Kidney (tissue), 14 donors: Measurements from ENCODE around the gene GNS. TPM values are rescaled to one million over a fixed set of nuclear protein-coding genes. Genes with fewer than 3 reads are reported as not detected.

Experiments used
- DNase-seq, 5 donors: peaks; one replicate each; pipeline ENCODE4 v3.0.0-alpha.2; 2013 to 2020
- FAIRE-seq: peaks from 2 replicates; lab custom pipeline; 2012; peaks lifted over from hg19 to GRCh38; lab: Jason Lieb, UNC
- H3K27ac ChIP-seq, 2 donors: one replicate each; pipeline ENCODE4 v1.7.0; 2013; ENCODE audit warnings: low read depth in 2 of 2, low read length in 2 of 2, inconsistent platforms in 1 of 2
- H3K27me3 ChIP-seq: one replicate; pipeline ENCODE4 v1.7.1; 2013; ENCODE audit warnings: low read length, inconsistent platforms; ENCODE audit not compliant: control insufficient read depth, insufficient read depth
- H3K36me3 ChIP-seq, 3 donors: one replicate each; pipeline versions ENCODE4 v1.7.0 to v1.7.1; 2013; ENCODE audit warnings: low read length in 3 of 3, control low read depth in 1 of 3, inconsistent platforms in 1 of 3; ENCODE audit not compliant: insufficient read depth in 3 of 3, control insufficient read depth in 2 of 3
- H3K4me1 ChIP-seq, 3 donors: one replicate each; pipeline versions ENCODE4 v1.7.0 to v1.7.1; 2013; ENCODE audit warnings: low read length in 3 of 3, inconsistent platforms in 1 of 3, low read depth in 1 of 3; ENCODE audit not compliant: control insufficient read depth in 2 of 3, insufficient read depth in 2 of 3
- H3K4me3 ChIP-seq, 3 donors: one replicate each; pipeline versions ENCODE4 v1.7.0 to v1.8.1; 2013; ENCODE audit warnings: low read length in 3 of 3, control low read depth in 1 of 3, inconsistent platforms in 1 of 3
- H3K9ac ChIP-seq, 3 donors: one replicate each; pipeline versions ENCODE4 v1.7.0 to v1.7.1; 2013; ENCODE audit warnings: low read length in 3 of 3, control low read depth in 1 of 3, inconsistent platforms in 1 of 3
- H3K9me3 ChIP-seq, 3 donors: one replicate each; pipeline versions ENCODE4 v1.7.0 to v1.7.1; 2013; ENCODE audit warnings: low read length in 3 of 3, control low read depth in 1 of 3, inconsistent platforms in 1 of 3; ENCODE audit not compliant: control insufficient read depth in 2 of 3, insufficient read depth in 1 of 3
- intact Hi-C: fragments of 100-400 bp; cut with DNase I; formaldehyde crosslinking; loops from one replicate; pipeline ENCODE4 v1.11.1; 2022
- polyA plus RNA-seq: library from polyadenylated mRNA; stranded (reverse); fragments of 350-450 nt; fragmentation: Illumina TruSeq; extraction: RNeasy Lipid Tissue Mini Kit (QIAGEN cat#74804); gene quantifications from one replicate; pipeline ENCODE4 v1.2.3, GENCODE V29; 2014; ENCODE audit warnings: low read depth, low replicate concordance; ENCODE audit not compliant: insufficient read depth
- total RNA-seq: library from RNA; stranded (reverse); fragmentation: NEBNext Ultra II Directional; extraction: Animal tissue kit (Norgen Biotek cat#: 25700); gene quantifications from one replicate; pipeline ENCODE4 v1.2.1, GENCODE V29; 2021
- TF ChIP-seq, protein P1 (sequence below): IDR thresholded peaks from 3 replicates; pipeline ENCODE4 v1.5.1; 2012; ENCODE audit warnings: mild to moderate bottlenecking, moderate library complexity, borderline replicate concordance; ENCODE audit not compliant: insufficient read depth; ENCODE audit errors: extremely low read depth
- donor health status: control.
- donor health status: control.
- donor health status: control.
- donor health status: control.
- donor health status: control.
- donor health status: DM: yes; HTN: yes; CAD: no.
- donor health status: Normal renal cell carcinoma (clear cell type).

Gene GNS
- total and polyA plus RNA-seq, 2 donors from 2014 or later = 108 to 215 TPM

DNA sequence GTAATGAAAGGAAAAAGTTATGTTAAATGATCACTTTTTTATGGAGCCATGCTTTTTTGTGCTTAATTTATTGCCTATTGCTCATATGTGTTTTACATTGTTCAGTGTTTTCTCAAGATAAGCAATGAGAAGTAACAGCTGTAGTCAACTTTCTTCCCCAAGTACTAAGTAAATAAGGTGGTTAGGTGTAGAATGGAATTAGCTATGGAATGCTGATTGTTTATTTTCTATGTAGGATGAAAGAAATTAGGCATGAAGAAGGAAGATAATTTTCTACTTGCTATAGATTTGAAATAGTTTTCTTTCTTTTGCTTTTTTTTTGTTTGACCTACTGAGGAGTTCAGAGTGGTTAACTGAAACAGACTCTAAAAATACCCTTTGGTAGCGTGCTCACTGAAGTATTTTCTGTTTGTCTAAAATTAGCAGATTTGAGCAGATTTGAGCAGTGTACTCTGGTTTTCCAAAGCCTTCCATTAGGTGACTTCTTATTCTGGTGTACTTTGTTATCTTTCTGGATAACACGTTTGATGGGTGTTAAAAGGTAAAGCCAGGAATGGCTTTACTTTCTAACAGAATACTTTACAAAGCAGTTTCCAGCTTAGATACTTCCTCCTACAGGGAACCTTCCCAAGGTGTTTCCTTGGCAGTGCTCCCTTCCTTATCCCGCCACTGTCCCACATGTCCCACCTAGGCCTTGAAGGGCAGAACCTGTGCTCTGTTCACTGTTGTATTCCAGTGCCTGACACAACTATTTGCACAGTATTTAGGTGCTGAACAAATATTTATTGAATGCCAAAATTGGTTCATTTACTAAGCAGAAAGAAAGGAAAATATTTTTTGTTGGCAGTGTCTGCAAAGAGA lies 92.9 kb downstream of the GNS start:
- intact Hi-C loops = no loop called here
- Histone ChIP-seq H3K4me3 (no peak overlapping the region), H3K36me3 (no peaks in the 10 kb centered on the region), H3K27me3 (no peaks in the 10 kb centered on the region), H3K9ac (no peak overlapping the region), H3K9me3 (no peaks in the 10 kb centered on the region), H3K27ac (peak overlapping the region in 1 of 2 donors; percentile 51), H3K4me1 (peaks cover 10 to 11% (median 10%) of the 10 kb centered on the region in 3 donors)
- no peak for FAIRE-seq
- DNase-seq = peak in 1 of 5 donors; percentile 56
- TF ChIP-seq, protein P1, sequence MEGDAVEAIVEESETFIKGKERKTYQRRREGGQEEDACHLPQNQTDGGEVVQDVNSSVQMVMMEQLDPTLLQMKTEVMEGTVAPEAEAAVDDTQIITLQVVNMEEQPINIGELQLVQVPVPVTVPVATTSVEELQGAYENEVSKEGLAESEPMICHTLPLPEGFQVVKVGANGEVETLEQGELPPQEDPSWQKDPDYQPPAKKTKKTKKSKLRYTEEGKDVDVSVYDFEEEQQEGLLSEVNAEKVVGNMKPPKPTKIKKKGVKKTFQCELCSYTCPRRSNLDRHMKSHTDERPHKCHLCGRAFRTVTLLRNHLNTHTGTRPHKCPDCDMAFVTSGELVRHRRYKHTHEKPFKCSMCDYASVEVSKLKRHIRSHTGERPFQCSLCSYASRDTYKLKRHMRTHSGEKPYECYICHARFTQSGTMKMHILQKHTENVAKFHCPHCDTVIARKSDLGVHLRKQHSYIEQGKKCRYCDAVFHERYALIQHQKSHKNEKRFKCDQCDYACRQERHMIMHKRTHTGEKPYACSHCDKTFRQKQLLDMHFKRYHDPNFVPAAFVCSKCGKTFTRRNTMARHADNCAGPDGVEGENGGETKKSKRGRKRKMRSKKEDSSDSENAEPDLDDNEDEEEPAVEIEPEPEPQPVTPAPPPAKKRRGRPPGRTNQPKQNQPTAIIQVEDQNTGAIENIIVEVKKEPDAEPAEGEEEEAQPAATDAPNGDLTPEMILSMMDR = no peak

DNA sequence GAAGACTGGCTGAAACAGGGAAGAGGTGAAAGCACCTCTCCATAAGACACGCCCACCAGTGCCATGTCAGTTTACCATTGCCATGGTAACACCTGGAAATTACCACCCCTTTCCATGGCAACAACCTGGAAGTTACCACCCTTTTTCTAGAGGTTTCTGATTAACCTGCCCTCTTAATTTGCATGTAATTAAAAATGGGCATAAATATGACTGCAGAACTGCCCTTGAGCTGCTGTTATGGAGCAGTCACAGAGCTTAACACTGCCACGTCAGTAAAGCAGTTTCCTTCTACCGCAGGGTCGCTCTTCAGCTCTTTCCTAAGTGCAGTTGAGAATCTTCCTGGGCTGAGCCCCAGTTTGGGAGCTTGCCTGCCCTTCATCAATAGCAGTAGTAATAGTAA lies 93.7 kb downstream of the GNS start:
- Histone ChIP-seq H3K9me3 (no peaks in the 10 kb centered on the region), H3K27me3 (no peaks in the 10 kb centered on the region), H3K9ac (no peak overlapping the region), H3K27ac (peak overlapping the region in 1 of 2 donors; percentile 51), H3K4me3 (no peak overlapping the region), H3K4me1 (peaks cover 10 to 11% (median 10%) of the 10 kb centered on the region in 3 donors), H3K36me3 (no peaks in the 10 kb centered on the region)
- FAIRE-seq = no peak
- DNase-seq = peak in 1 of 5 donors; percentile 45
- TF ChIP-seq, protein P1 = no peak
- intact Hi-C loops = no loop called here

Other genes with a start within 250 kb of the GNS start
- gene RASSF3, start 148.9 kb downstream of the GNS start, total RNA-seq = 35.6 TPM
- 8.2 TPM for gene RASSF3, start 148.9 kb downstream of the GNS start, polyA plus RNA-seq
- gene TBC1D30, start 65.2 kb upstream of the GNS start, total RNA-seq = 8.7 TPM
- gene TBC1D30, start 65.2 kb upstream of the GNS start, polyA plus RNA-seq = 4.2 TPM